Thyroid gland (tissue), 4 donors: Measurements from ENCODE around the gene SLC25A17. TPM values are rescaled to one million over a fixed set of nuclear protein-coding genes. Genes with fewer than 3 reads are reported as not detected.

Experiments used
- DNase-seq, 2 donors: peaks; one replicate each; pipeline ENCODE4 v3.0.0-alpha.2; 2019
- H3K27ac ChIP-seq, 3 donors: fragments of 200-600 bp; sonication (generic); 1 replicate in 2 of 3; 2 replicates in 1 of 3; pipeline ENCODE4 v1.5.1; 2016 to 2019; ENCODE audit warnings: mild to moderate bottlenecking in 1 of 3, moderate library complexity in 1 of 3
- H3K27me3 ChIP-seq: fragments of 200-600 bp; sonication (generic); one replicate; pipeline ENCODE4 v1.5.1; 2019
- H3K36me3 ChIP-seq, 2 donors: fragments of 200-600 bp; sonication (generic); one replicate each; pipeline ENCODE4 v1.5.1; 2016 to 2019
- H3K4me1 ChIP-seq, 2 donors: fragments of 200-600 bp; sonication (generic); one replicate each; pipeline ENCODE4 v1.5.1; 2017 to 2019
- H3K4me3 ChIP-seq, 3 donors: fragments of 200-600 bp; sonication (generic); replicated peaks in 1 of 3; 1 replicate in 2 of 3; 2 replicates in 1 of 3; pipeline ENCODE4 v1.5.1; 2016; ENCODE audit warnings: mild to moderate bottlenecking in 1 of 3
- H3K9me3 ChIP-seq: fragments of 200-600 bp; sonication (generic); one replicate; pipeline ENCODE4 v1.5.1; 2017
- CTCF ChIP-seq, 6 experiments: fragments of 200-600 bp in 3 of 6; fragments of 450-650 bp in 3 of 6; sonication (generic) in 3 of 6; IDR thresholded peaks; one replicate each; pipeline ENCODE4 v1.5.1; 2016 to 2019; ENCODE audit warnings: antibody characterized with exemption in 6 of 6, mild to moderate bottlenecking in 2 of 6, inconsistent platforms in 1 of 6, moderate library complexity in 1 of 6
- POLR2A ChIP-seq, 2 donors: fragments of 450-650 bp; IDR thresholded peaks; one replicate each; pipeline ENCODE4 v1.6.1; 2017; ENCODE audit warnings: antibody characterized with exemption in 2 of 2, mild to moderate bottlenecking in 2 of 2, moderate library complexity in 1 of 2
- WGBS, 2 donors: methylation state at CpG; one replicate each; pipeline ENCODE4 v1.1.5; 2017; 5-methylcytosine and 5-hydroxymethylcytosine counted together
- intact Hi-C: fragments of 100-400 bp; cut with DNase I; formaldehyde crosslinking; loops from one replicate; pipeline ENCODE4 v1.15.1; 2023
- total RNA-seq, 4 donors: library from RNA; depleted of rRNA; stranded (reverse); fragments of >200 nt; gene quantifications; one replicate each; pipeline ENCODE4 v1.2.3, GENCODE V29; 2016

The SLC25A17 gene
- total RNA-seq, 4 donors from 2014 or later: 15.5 to 25.0 (median 20.9) TPM

- intact Hi-C loops: no loop called here
- H3K27me3 ChIP-seq: no peaks in the 10 kb centered on the region
- peak overlapping the region; percentile 94 to 96 (median 95) for H3K27ac ChIP-seq
- no peak for DNase-seq
- H3K36me3 ChIP-seq: no peaks in the 10 kb centered on the region
- no peak for TF ChIP-seq POLR2A (IDR thresholded peaks at IDR 0.05)
- no peak for TF ChIP-seq CTCF (IDR thresholded peaks at IDR 0.05)
- no peak overlapping the region for H3K4me3 ChIP-seq
- 90 to 96% methylated on average over 4 of the region's 4 CpGs for whole genome bisulfite sequencing, 2 donors
- no peaks in the 10 kb centered on the region for H3K9me3 ChIP-seq
- H3K4me1 ChIP-seq: peaks cover 23 to 66% of the 10 kb centered on the region in 2 donors
Measured at GRCh38 chr22:40733919-40734318, 85.2 kb downstream of the SLC25A17 start.

DNA sequence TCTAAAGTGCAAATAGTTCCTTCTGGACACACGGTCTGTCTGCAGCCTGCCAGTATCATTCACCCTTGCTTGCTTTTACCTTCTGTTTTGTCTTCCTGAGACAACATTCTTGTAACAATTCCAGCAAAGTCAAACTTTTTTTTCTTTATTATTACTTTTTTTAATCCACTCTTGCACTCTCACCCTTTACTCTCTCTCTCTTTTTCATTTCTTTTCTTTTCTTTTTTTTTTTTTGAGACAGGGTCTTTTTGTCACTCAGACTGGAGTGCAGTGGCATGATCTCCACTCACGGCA, 86.2 kb downstream of the SLC25A17 start:
- Histone ChIP-seq H3K36me3 (no peaks in the 10 kb centered on the region), H3K4me3 (no peak overlapping the region), H3K4me1 (peaks cover 31 to 76% of the 10 kb centered on the region in 2 donors), H3K27me3 (no peaks in the 10 kb centered on the region), H3K9me3 (no peaks in the 10 kb centered on the region), H3K27ac (peak overlapping the region; percentile 94 to 96 (median 95))
- TF ChIP-seq POLR2A (IDR thresholded peaks at IDR 0.05): no peak
- TF ChIP-seq CTCF (IDR thresholded peaks at IDR 0.05): peak in 2 of 6 experiments; percentile 3 to 13
- intact Hi-C loops: no loop called here
- WGBS, 2 donors: 32 to 48% methylated on average over 2 of the region's 2 CpGs
- no peak for DNase-seq

GRCh38 chr22:40729284-40729683, 89.9 kb downstream of the SLC25A17 start:
- DNase-seq: no peak
- no peaks in the 10 kb centered on the region for H3K36me3 ChIP-seq

DNA sequence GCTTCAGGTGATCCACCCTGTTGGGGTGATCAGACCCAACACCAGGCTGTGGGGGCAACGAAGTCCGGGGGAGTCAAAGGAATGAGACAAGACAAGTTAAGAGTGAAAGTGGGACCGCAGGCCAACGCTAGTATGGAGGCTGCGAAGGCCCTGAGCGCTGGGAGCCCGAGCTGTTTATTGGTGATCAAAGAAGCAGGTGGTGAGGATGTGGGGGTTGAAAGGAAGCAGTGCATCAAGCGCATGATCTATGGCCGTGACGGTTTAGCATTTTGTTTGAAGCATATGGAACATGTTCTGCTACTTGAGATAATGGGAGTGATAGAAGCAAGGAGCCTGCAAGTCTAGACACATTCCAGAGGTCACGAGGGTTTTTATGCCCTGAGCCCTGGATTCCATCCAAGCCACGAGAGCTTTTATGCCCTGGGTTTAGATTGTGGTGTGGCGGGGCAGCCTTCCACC, 90.4 kb downstream of the SLC25A17 start:
- H3K4me3 ChIP-seq: no peak overlapping the region
- 30 to 36% methylated on average over 13 of the region's 13 CpGs for WGBS, 2 donors
- H3K9me3 ChIP-seq: no peaks in the 10 kb centered on the region
- H3K36me3 ChIP-seq: no peaks in the 10 kb centered on the region
- peak overlapping the region; percentile 66 to 90 (median 78) for H3K27ac ChIP-seq
- TF ChIP-seq CTCF (IDR thresholded peaks at IDR 0.05) (no peak), POLR2A (IDR thresholded peaks at IDR 0.05) (no peak)
- H3K27me3 ChIP-seq: no peaks in the 10 kb centered on the region
- intact Hi-C loops: no loop called here
- peak; percentile 84 for DNase-seq
- H3K4me1 ChIP-seq: peaks cover 21 to 61% of the 10 kb centered on the region in 2 donors

More at GRCh38 chr22:40729284-40729683, 89.9 kb downstream of the SLC25A17 start:
- Histone ChIP-seq H3K9me3 (no peaks in the 10 kb centered on the region), H3K4me3 (no peak overlapping the region), H3K4me1 (peaks cover 21 to 65% of the 10 kb centered on the region in 2 donors), H3K27ac (peak overlapping the region; percentile 66 to 90 (median 78)), H3K27me3 (no peaks in the 10 kb centered on the region)
- intact Hi-C loops: no loop called here
- TF ChIP-seq POLR2A (IDR thresholded peaks at IDR 0.05): no peak
- no peak for TF ChIP-seq CTCF (IDR thresholded peaks at IDR 0.05)
- 78 to 80% methylated on average over 6 of the region's 6 CpGs for WGBS, 2 donors

GRCh38 chr22:40727964-40728615, 91.1 kb downstream of the SLC25A17 start:
- no peak for DNase-seq
- intact Hi-C loops: no loop called here
- Histone ChIP-seq H3K27me3 (no peaks in the 10 kb centered on the region), H3K36me3 (no peaks in the 10 kb centered on the region), H3K4me1 (peaks cover 21 to 54% of the 10 kb centered on the region in 2 donors), H3K27ac (peak overlapping the region; percentile 66 to 90 (median 78)), H3K9me3 (no peaks in the 10 kb centered on the region), H3K4me3 (no peak overlapping the region)
- 84 to 88% methylated on average over 14 of the region's 14 CpGs for WGBS, 2 donors
- TF ChIP-seq CTCF (IDR thresholded peaks at IDR 0.05): no peak
- no peak for TF ChIP-seq POLR2A (IDR thresholded peaks at IDR 0.05)
